PC-3 (cell line): ENCODE data around the gene RSPH6A. TPM values are rescaled to one million over a fixed set of nuclear protein-coding genes. Genes with fewer than 3 reads are reported as not detected.

Source experiments
- ATAC-seq: fragments of 200-7000 bp; cut with Tn5 transposase; 2 replicates; pipeline ENCODE4 v1.9.1; 2020; ENCODE audit warnings: mild to moderate bottlenecking, moderate library complexity
- BruUV-seq: library from RNA; stranded (reverse); fragments of 400-500 nt; replicated peaks from 2 replicates; lab custom pipeline; 2021; lab: Mats Ljungman, UMichigan
- CTCF ChIA-PET: fragments of 300-600 bp; sonication (Branson Sonifier 250); formaldehyde crosslinking; loops from one replicate; lab custom pipeline; 2022; ENCODE audit warnings: antibody characterized with exemption; lab: Charles Lee
- POLR2A ChIA-PET: fragments of 300-600 bp; sonication (Branson Sonifier 250); formaldehyde crosslinking; loops from one replicate; lab custom pipeline; 2022; ENCODE audit warnings: antibody characterized with exemption; ENCODE audit not compliant: unreplicated experiment; lab: Charles Lee
- DNase-seq: peaks from one replicate; pipeline ENCODE4 v3.0.0-alpha.2; 2015
- H2AFZ ChIP-seq: fragments of 300-600 bp; sonication (generic); 2 replicates; pipeline ENCODE4 v1.6.0; 2016; ENCODE audit warnings: antibody characterized with exemption, low read length
- H3F3A ChIP-seq: fragments of 300-600 bp; sonication (generic); one replicate; pipeline ENCODE4 v1.6.0; 2017; ENCODE audit warnings: antibody characterized with exemption, low read length, control low read depth, mild to moderate bottlenecking; ENCODE audit not compliant: unreplicated experiment
- H3K27ac ChIP-seq: fragments of 300-600 bp; sonication (generic); 2 replicates; pipeline ENCODE4 v1.5.1; 2016; ENCODE audit warnings: mild to moderate bottlenecking, low read length
- H3K27me3 ChIP-seq: fragments of 300-600 bp; sonication (generic); 2 replicates; pipeline ENCODE4 v1.6.1; 2016; ENCODE audit warnings: low read length, mixed read lengths
- H3K36me3 ChIP-seq: fragments of 300-600 bp; sonication (generic); 2 replicates; pipeline ENCODE4 v1.6.1; 2016; ENCODE audit warnings: low read depth, mixed run types, low read length, mixed read lengths
- H3K4me1 ChIP-seq: fragments of 300-600 bp; sonication (generic); 2 replicates; pipeline ENCODE4 v1.5.1; 2016; ENCODE audit warnings: low read length; ENCODE audit not compliant: insufficient read depth
- H3K4me2 ChIP-seq: fragments of 300-600 bp; sonication (generic); 2 replicates; pipeline ENCODE4 v1.6.0; 2016; ENCODE audit warnings: low read length
- H3K4me3 ChIP-seq: fragments of 300-600 bp; sonication (generic); 2 replicates; pipeline ENCODE4 v1.5.1; 2016; ENCODE audit warnings: mild to moderate bottlenecking, low read length, mixed read lengths
- H3K79me2 ChIP-seq: fragments of 300-600 bp; sonication (generic); 2 replicates; pipeline ENCODE4 v1.6.1; 2017; ENCODE audit warnings: low read length, mixed read lengths
- H3K9ac ChIP-seq: fragments of 300-600 bp; sonication (generic); 2 replicates; pipeline ENCODE4 v1.6.0; 2016; ENCODE audit warnings: mild to moderate bottlenecking, low read length
- H3K9me2 ChIP-seq: fragments of 300-600 bp; sonication (generic); replicated peaks from 2 replicates; pipeline ENCODE4 v1.6.1; 2016; ENCODE audit warnings: mixed run types, low read length, mixed read lengths
- H3K9me3 ChIP-seq: fragments of 300-600 bp; sonication (generic); 2 replicates; pipeline ENCODE4 v1.6.1; 2016; ENCODE audit warnings: low read length, mixed read lengths
- H4K20me1 ChIP-seq: fragments of 300-600 bp; sonication (generic); 2 replicates; pipeline ENCODE4 v1.6.1; 2016; ENCODE audit warnings: low read length, mixed read lengths
- EZH2 ChIP-seq: fragments of 300-600 bp; sonication (generic); IDR thresholded peaks from one replicate; pipeline ENCODE4 v1.6.1; 2017; ENCODE audit warnings: antibody characterized with exemption, mild to moderate bottlenecking, low read length; ENCODE audit not compliant: unreplicated experiment
- EZH2phosphoT487 ChIP-seq: fragments of 300-600 bp; sonication (generic); IDR thresholded peaks from 2 replicates; pipeline ENCODE4 v1.6.1; 2018; ENCODE audit warnings: mild to moderate bottlenecking, antibody characterized with exemption, low read length, borderline replicate concordance
- intact Hi-C: fragments of 100-400 bp; cut with micrococcal nuclease; formaldehyde crosslinking; loops from 2 replicates; pipeline ENCODE4 v1.9.0; 2023
- total RNA-seq: library from RNA; depleted of rRNA; stranded (reverse); fragments of >200 nt; gene quantifications from 2 replicates; pipeline ENCODE4 v1.2.3, GENCODE V29; 2014
- TF ChIP-seq, protein P1 (sequence below): fragments of 300-600 bp; sonication (generic); conservative IDR thresholded peaks from 2 replicates; pipeline ENCODE4 v1.5.1; 2017; ENCODE audit warnings: antibody characterized with exemption, low read depth, mild to moderate bottlenecking, low read length

The RSPH6A gene
- total RNA-seq, 1 experiment from 2014 or later = not detected

DNA sequence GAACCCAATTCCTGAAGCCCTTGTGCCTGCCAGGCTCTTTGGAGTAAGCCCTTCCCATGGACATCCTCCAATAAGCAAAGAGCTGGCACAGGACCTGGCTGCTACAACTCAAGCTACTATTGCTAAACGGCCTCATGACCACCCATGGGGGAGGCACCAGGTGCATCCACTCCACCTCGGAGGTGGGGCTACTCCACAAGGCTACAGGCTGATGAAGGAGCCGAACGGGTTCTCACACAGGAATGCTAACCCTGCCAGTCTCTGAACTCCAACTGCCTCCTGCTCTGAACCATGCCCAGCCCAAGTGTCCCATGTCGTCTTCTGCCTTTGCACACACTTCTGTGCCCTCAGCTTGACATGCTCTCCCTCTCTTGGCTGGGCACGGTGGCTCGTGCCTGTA lies 37.9 kb upstream of the RSPH6A start:
- ATAC-seq (no peak), DNase-seq (no peak)
- TF ChIP-seq EZH2 = no peak
- TF ChIP-seq EZH2phosphoT487 = no peak
- TF ChIP-seq, protein P1, sequence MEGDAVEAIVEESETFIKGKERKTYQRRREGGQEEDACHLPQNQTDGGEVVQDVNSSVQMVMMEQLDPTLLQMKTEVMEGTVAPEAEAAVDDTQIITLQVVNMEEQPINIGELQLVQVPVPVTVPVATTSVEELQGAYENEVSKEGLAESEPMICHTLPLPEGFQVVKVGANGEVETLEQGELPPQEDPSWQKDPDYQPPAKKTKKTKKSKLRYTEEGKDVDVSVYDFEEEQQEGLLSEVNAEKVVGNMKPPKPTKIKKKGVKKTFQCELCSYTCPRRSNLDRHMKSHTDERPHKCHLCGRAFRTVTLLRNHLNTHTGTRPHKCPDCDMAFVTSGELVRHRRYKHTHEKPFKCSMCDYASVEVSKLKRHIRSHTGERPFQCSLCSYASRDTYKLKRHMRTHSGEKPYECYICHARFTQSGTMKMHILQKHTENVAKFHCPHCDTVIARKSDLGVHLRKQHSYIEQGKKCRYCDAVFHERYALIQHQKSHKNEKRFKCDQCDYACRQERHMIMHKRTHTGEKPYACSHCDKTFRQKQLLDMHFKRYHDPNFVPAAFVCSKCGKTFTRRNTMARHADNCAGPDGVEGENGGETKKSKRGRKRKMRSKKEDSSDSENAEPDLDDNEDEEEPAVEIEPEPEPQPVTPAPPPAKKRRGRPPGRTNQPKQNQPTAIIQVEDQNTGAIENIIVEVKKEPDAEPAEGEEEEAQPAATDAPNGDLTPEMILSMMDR = no peak
- no peaks in the 10 kb centered on the region for H3F3A ChIP-seq
- no peaks in the 10 kb centered on the region for H3K9me2 ChIP-seq
- ChIA-PET POLR2A (no interaction called here), CTCF (no interaction called here)
- no peak overlapping the region for H2AFZ ChIP-seq
- peaks cover 22% of the 10 kb centered on the region for H3K36me3 ChIP-seq
- intact Hi-C loops = no loop called here
- no peaks in the 10 kb centered on the region for H3K27me3 ChIP-seq
- H3K79me2 ChIP-seq = 0 out of 2 replicates have a peak, but pooled peaks cover 6% of the 10 kb centered on the region
- H3K27ac ChIP-seq = no peak overlapping the region
- no TSS peak for BruUV-seq
- H3K4me2 ChIP-seq = no peak overlapping the region
- H3K9ac ChIP-seq = no peak overlapping the region
- H3K4me3 ChIP-seq = no peak overlapping the region
- no peaks in the 10 kb centered on the region for H4K20me1 ChIP-seq
- no peaks in the 10 kb centered on the region for H3K9me3 ChIP-seq
- no peaks in the 10 kb centered on the region for H3K4me1 ChIP-seq

DNA sequence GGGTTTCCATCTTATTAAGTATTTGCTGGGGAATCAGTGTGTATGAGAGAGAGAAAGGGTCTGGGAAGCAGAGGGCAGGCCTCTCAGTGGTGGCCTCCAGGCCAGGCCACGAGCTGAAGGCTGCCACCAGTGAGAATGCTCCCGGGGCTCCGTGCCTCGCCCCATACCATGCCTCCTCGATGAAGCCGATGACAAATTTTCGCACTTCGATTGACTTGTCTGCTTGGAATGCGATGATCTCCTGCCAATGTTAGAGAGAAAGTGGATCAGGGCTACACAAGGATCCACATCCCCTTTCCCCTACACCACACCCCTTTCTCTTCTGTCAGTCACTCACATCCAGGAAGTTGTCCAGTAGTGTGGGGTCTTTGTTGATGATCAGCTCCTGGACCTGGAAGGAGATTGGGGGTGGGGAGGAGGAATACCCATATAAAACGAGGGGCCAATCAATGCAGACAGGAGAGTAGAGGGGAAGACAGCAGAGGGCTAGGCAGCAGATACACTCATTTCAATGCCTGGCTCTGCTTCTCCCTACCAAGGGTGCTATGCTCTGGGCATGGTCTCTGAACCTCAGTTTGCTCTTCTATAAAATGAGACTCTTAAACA lies 37.1 kb upstream of the RSPH6A start:
- H3K79me2 ChIP-seq = 0 out of 2 replicates have a peak, but pooled peaks cover 6% of the 10 kb centered on the region
- no peak overlapping the region for H3K9ac ChIP-seq
- H3K9me3 ChIP-seq = no peaks in the 10 kb centered on the region
- H3K27me3 ChIP-seq = no peaks in the 10 kb centered on the region
- DNase-seq = peak; percentile 26
- H3K36me3 ChIP-seq = peaks cover 29% of the 10 kb centered on the region
- no peaks in the 10 kb centered on the region for H3K4me1 ChIP-seq
- no peaks in the 10 kb centered on the region for H4K20me1 ChIP-seq
- TF ChIP-seq, protein P1 = no peak
- no peak for TF ChIP-seq EZH2phosphoT487
- TF ChIP-seq EZH2 = no peak
- no peaks in the 10 kb centered on the region for H3F3A ChIP-seq
- no TSS peak for BruUV-seq
- CTCF ChIA-PET = interaction anchor here (0.5 kb wide), 1 partner anchor 8 kb away, joined by 4 read pairs; no protein-coding TSS in a partner anchor
- intact Hi-C loops = no loop called here
- no peak for ATAC-seq
- no peak overlapping the region for H3K4me3 ChIP-seq
- POLR2A ChIA-PET = no interaction called here
- H2AFZ ChIP-seq = no peak overlapping the region
- H3K9me2 ChIP-seq = no peaks in the 10 kb centered on the region
- no peak overlapping the region for H3K4me2 ChIP-seq
- H3K27ac ChIP-seq = no peak overlapping the region

DNA sequence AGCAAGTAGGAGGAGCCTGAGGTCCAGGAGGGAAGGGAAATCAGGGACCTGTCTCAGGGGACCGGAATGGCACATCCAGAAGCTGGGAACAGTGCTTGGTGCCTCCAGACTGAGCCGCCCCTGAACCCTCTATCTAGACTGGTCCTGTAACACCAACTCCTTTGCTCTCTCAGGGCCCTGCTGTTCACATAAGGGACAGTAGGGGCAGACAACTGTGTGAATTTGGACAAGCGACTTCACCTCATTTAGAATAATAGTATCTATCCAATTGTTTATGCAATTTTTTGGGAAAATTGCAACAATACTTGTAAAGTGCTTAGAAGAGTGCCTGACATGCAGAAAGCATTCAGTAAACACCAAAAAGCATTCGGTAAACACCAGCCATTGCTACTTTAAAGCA lies 33.8 kb upstream of the RSPH6A start:
- Histone ChIP-seq H3K9me2 (no peaks in the 10 kb centered on the region), H3K4me2 (no peak overlapping the region), H3K36me3 (peaks cover 36% of the 10 kb centered on the region), H3K4me1 (no peaks in the 10 kb centered on the region), H2AFZ (no peak overlapping the region), H3K9ac (no peak overlapping the region), H3K9me3 (no peaks in the 10 kb centered on the region), H3K27ac (no peak overlapping the region), H3K79me2 (no peaks in the 10 kb centered on the region), H3F3A (no peaks in the 10 kb centered on the region), H3K27me3 (no peaks in the 10 kb centered on the region), H3K4me3 (no peak overlapping the region), H4K20me1 (no peaks in the 10 kb centered on the region)
- intact Hi-C loops = no loop called here
- ChIA-PET CTCF (no interaction called here), POLR2A (no interaction called here)
- TF ChIP-seq, protein P1 = peak; percentile 38; the same call in 1 of the 2 replicates
- TF ChIP-seq EZH2phosphoT487 = no peak
- TF ChIP-seq EZH2 = no peak
- DNase-seq (peak; percentile 11), ATAC-seq (no peak)
- no TSS peak for BruUV-seq
